Measurements from ENCODE around the gene C12orf42. TPM values are rescaled to one million over a fixed set of nuclear protein-coding genes. Genes with fewer than 3 reads are reported as not detected.
"Not testable (repeated sequence)": the region's sequence is repeated elsewhere in the genome, so short reads cannot be mapped to it uniquely, and the experiment has no call there.

The C12orf42 gene
- total RNA-seq, 1 donor from 2014 or later = not detected

GRCh38 chr12:103431387-103431786 lies 64.4 kb downstream of the C12orf42 start:
- peaks cover 1% of the 10 kb centered on the region for H3K9me3 Mint-ChIP-seq (ENCODE audit: unreplicated experiment)
- peaks cover 4% of the 10 kb centered on the region for H3K36me3 Mint-ChIP-seq (ENCODE audit: unreplicated experiment)
- H3K4me3 Mint-ChIP-seq (ENCODE audit: unreplicated experiment) = no peak overlapping the region
- H3K4me1 Mint-ChIP-seq (ENCODE audit: low read depth, unreplicated experiment) = no peaks in the 10 kb centered on the region
- TF ChIP-seq, protein P1, sequence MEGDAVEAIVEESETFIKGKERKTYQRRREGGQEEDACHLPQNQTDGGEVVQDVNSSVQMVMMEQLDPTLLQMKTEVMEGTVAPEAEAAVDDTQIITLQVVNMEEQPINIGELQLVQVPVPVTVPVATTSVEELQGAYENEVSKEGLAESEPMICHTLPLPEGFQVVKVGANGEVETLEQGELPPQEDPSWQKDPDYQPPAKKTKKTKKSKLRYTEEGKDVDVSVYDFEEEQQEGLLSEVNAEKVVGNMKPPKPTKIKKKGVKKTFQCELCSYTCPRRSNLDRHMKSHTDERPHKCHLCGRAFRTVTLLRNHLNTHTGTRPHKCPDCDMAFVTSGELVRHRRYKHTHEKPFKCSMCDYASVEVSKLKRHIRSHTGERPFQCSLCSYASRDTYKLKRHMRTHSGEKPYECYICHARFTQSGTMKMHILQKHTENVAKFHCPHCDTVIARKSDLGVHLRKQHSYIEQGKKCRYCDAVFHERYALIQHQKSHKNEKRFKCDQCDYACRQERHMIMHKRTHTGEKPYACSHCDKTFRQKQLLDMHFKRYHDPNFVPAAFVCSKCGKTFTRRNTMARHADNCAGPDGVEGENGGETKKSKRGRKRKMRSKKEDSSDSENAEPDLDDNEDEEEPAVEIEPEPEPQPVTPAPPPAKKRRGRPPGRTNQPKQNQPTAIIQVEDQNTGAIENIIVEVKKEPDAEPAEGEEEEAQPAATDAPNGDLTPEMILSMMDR (IDR thresholded peaks at IDR 0.05; ENCODE audit: partially characterized antibody, unreplicated experiment) = no peak
- no peaks in the 10 kb centered on the region for H3K27me3 Mint-ChIP-seq (ENCODE audit: unreplicated experiment)
- H3K27ac Mint-ChIP-seq (ENCODE audit: unreplicated experiment) = no peak overlapping the region
- no peak for DNase-seq

DNA sequence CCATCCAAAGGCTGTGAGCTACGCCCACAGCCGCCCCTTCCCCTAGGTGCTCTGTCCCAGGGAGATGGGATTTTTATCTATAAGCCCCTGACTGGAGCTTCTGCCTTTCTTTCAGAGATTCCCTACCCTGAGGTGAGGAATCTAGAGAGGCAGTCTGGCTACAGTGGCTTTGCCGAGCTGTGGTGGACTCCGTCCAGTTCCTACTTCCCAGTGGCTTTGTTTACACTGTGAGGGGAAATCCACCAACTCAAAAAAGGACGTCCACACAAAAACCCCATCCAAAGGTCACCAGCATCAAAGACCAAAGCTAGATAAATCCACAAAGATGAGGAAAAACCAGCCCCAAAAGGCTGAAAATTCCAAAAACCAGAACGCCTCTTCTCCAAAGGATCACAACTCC lies 70.1 kb downstream of the C12orf42 start:
- not testable (repeated sequence) for H3K27me3 Mint-ChIP-seq (ENCODE audit: unreplicated experiment); H3K4me3 Mint-ChIP-seq (ENCODE audit: unreplicated experiment); H3K27ac Mint-ChIP-seq (ENCODE audit: unreplicated experiment); DNase-seq; H3K9me3 Mint-ChIP-seq (ENCODE audit: unreplicated experiment); H3K4me1 Mint-ChIP-seq (ENCODE audit: low read depth, unreplicated experiment); H3K36me3 Mint-ChIP-seq (ENCODE audit: unreplicated experiment)

DNA sequence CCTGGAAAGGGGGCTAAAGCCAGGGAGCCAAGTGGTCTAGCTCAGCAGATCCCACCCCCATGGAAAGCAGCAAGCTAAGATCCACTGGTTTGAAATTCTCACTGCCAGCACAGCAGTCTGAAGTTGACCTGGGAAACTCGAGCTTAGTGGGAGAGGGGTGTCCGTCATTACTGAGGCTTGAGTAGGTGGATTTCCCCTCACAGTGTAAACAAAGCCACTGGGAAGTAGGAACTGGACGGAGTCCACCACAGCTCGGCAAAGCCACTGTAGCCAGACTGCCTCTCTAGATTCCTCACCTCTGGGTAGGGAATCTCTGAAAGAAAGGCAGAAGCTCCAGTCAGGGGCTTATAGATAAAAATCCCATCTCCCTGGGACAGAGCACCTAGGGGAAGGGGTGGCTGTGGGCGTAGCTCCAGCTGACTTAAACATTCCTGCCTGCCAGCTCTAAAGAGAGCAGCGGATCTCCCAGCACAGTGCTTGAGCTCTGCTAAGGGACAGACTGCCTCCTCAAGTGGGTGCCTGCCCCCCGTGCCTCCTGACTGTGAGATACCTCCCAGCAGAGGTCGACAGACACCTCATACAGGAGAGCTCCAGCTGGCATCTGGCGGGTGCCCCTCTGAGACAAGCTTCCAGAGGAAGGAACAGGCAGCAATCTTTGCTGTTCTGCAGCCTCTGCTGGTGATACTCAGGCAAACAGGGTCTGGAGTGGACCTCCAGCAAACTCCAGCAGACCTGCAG lies 70.8 kb downstream of the C12orf42 start:
- H3K4me3 Mint-ChIP-seq (ENCODE audit: unreplicated experiment); H3K9me3 Mint-ChIP-seq (ENCODE audit: unreplicated experiment); H3K36me3 Mint-ChIP-seq (ENCODE audit: unreplicated experiment); DNase-seq; H3K27ac Mint-ChIP-seq (ENCODE audit: unreplicated experiment); H3K27me3 Mint-ChIP-seq (ENCODE audit: unreplicated experiment); H3K4me1 Mint-ChIP-seq (ENCODE audit: low read depth, unreplicated experiment): not testable (repeated sequence)

- Mint-ChIP-seq H3K4me3 (ENCODE audit: unreplicated experiment) (no peak overlapping the region), H3K36me3 (ENCODE audit: unreplicated experiment) (no peaks in the 10 kb centered on the region), H3K27ac (ENCODE audit: unreplicated experiment) (no peak overlapping the region), H3K4me1 (ENCODE audit: low read depth, unreplicated experiment) (peaks cover 1% of the 10 kb centered on the region), H3K9me3 (ENCODE audit: unreplicated experiment) (no peaks in the 10 kb centered on the region), H3K27me3 (ENCODE audit: unreplicated experiment) (no peaks in the 10 kb centered on the region)
- TF ChIP-seq, protein P1 (IDR thresholded peaks at IDR 0.05; ENCODE audit: partially characterized antibody, unreplicated experiment) = no peak
- no peak for DNase-seq
These were observed 72.3 kb downstream of the C12orf42 start for GRCh38 chr12:103423516-103423910.

DNA sequence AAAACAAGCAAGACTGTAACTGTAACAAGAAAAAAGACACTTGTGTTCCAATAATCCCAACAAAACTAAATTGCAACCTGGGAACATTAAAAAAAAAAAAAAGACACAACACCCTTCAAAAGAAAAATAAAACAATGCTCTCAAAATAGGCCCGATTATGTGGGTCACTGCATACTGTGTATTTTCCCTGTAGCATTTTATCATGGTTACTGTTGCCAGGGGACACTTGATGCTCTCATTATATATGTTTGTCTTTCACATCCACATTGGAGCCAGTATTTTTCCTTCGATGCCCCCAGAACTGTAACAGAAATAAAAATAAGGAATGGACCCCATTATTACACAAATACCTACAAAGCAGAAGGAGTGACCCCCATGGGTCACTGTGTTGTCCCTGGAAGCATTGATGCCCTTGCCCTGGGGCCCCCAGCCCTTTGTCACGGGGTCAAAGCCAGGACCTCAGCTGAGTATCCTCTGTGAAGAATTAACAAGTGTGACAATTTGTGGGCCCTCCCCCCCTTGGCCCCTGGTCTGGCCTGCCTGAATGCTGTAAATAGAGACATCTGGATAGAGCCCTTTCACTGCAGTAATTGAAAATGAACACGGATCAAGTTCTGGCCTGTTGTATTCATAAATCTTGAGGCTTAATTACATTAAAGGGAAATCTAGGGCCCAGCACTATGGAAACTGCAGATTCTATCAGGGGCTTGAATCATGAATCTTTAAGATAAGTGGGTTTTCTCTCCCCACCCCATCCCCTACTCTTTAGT lies 72.8 kb downstream of the C12orf42 start:
- H3K36me3 Mint-ChIP-seq (ENCODE audit: unreplicated experiment) = no peaks in the 10 kb centered on the region
- H3K4me3 Mint-ChIP-seq (ENCODE audit: unreplicated experiment) = no peak overlapping the region
- H3K27ac Mint-ChIP-seq (ENCODE audit: unreplicated experiment) = no peak overlapping the region
- no peak for DNase-seq
- TF ChIP-seq, protein P1 (IDR thresholded peaks at IDR 0.05; ENCODE audit: partially characterized antibody, unreplicated experiment) = no peak
- H3K4me1 Mint-ChIP-seq (ENCODE audit: low read depth, unreplicated experiment) = peaks cover 1% of the 10 kb centered on the region
- no peaks in the 10 kb centered on the region for H3K9me3 Mint-ChIP-seq (ENCODE audit: unreplicated experiment)
- H3K27me3 Mint-ChIP-seq (ENCODE audit: unreplicated experiment) = no peaks in the 10 kb centered on the region

- H3K4me1 Mint-ChIP-seq (ENCODE audit: low read depth, unreplicated experiment) = peaks cover 1% of the 10 kb centered on the region
- H3K36me3 Mint-ChIP-seq (ENCODE audit: unreplicated experiment) = no peaks in the 10 kb centered on the region
- H3K9me3 Mint-ChIP-seq (ENCODE audit: unreplicated experiment) = no peaks in the 10 kb centered on the region
- no peaks in the 10 kb centered on the region for H3K27me3 Mint-ChIP-seq (ENCODE audit: unreplicated experiment)
- H3K4me3 Mint-ChIP-seq (ENCODE audit: unreplicated experiment) = no peak overlapping the region
- TF ChIP-seq, protein P1 (IDR thresholded peaks at IDR 0.05; ENCODE audit: partially characterized antibody, unreplicated experiment) = no peak
- DNase-seq = no peak
- no peak overlapping the region for H3K27ac Mint-ChIP-seq (ENCODE audit: unreplicated experiment)
These were observed 73.4 kb downstream of the C12orf42 start for GRCh38 chr12:103422328-103422727.
